ENCODE measurements around the gene TBC1D21. TPM values are rescaled to one million over a fixed set of nuclear protein-coding genes. Genes with fewer than 3 reads are reported as not detected.

Gene TBC1D21
- total RNA-seq, 1 donor = not detected

DNA sequence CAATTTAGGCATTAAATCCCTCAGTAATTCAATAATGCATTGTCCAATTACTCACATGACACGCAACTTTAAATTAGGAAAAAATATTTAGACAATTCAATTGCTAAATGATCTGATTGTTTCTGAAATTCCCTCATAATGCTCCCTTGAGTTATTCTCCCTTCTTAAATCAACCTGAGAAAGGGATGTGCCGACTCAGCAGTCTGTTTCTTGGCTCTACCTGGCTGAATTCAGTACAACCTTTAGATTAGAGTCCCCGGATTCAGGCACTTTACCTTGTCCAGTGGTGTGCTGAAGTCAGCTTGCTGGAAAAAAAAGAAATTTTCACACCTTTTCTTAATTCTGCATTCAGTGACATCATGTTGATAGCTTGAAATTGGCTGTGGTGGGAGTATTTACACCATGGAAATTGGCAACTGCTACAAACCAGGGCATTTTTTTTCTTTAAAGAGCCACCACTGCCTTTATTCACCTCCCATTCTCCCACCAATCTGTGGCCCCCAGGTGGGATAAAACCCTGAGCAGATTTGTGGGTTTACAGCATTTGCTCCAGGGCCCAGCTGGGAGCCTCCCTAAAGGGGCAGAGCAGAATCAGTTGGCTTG is 32.0 kb downstream of the TBC1D21 start:
- DNase-seq (ENCODE audit: low read depth in 2 of 3, low spot score in 2 of 3) = no peak

DNA sequence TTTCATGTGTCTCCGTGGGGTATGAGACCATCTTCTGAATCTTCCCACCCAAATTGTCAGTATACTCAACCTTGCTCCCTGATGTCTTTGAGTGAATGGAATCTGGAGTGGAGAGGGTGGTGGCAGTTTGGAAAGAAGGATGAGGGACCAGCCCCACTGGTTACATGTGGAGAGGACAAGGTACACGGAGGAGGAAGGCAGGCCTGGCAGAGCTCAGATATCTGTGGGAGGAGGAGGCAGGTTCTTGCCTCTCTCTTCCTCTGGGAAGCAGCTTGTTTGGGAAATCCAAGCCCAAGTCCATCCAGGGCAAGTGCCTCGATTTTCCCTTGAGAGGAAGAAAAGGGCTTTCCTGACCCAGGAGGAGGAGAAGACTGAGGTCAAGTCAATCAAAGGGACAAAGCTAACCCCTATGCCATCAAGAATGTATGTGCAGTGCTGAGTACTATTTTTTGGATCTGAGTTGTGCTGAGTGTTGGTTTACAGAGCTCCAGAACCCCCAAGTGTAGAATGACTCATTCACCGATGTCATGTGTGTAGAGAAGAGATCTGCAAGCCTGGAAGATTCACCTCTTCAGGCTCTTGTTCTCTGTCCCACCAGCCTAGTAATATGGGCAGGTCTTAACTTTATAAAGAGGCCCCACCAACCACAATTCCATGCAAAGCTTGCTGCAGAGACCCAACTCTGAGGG is 33.1 kb downstream of the TBC1D21 start:
- peak in 1 of 3 donors; percentile 16 for DNase-seq (ENCODE audit: low read depth in 2 of 3, low spot score in 2 of 3)

DNA sequence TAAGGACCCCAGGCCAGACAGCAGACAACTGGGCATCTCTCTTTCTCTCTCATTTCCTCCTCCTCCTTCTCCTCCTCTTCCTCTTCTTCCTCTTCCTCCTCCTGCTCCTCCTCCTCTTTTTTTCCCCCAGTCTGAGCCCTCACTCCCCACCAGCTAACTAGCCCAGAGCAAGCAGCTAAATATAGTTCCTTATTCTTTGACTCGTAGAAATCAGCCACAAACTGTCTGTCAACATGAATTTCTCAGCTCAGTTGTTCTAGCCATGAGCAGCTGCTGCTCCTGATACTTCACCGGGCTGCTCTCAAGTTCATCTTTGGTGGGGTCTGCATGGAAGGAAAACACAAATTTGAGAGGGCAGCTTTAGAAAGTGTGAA is 33.7 kb downstream of the TBC1D21 start:
- peak in 1 of 3 donors; percentile 67 for DNase-seq (ENCODE audit: low read depth in 2 of 3, low spot score in 2 of 3)

DNA sequence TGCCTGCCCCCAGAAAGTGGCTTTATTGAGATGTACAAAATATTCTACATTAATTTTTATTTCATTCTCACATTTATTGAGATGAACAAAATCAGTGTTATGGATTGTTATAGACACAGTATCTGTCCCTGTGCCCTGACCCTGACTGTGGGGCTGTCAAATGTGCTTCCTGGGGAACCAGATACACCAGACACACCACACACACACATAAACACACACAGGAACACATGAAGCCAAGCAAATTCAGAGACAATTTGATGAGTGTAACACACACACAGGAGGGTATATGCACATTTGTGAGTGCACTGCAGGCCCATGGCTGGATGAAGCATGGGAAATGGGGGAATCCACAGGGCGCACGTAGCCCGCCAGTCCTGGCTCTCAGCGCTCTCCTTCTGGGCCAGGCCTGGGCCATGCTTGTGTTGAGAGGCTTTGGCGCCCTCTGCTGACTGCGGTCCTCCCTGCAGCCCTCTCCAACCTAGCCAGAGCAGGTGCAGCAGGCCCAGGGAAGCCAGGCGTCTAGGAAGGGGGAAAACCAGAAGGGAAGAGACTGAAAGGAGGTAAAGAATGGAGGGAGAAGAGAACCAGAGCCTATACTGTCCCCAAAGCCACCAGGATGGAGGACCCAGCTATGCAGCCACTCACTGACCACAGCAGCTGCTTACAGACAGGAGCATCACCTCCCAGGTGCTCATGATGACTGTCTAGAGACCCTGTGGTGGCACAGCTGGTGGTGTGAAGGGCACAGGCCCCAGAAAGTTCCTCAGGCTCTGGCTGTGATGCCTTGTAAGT is 34.9 kb downstream of the TBC1D21 start:
- peak; percentile 36 to 82 (median 70) for DNase-seq (ENCODE audit: low read depth in 2 of 3, low spot score in 2 of 3)

DNA sequence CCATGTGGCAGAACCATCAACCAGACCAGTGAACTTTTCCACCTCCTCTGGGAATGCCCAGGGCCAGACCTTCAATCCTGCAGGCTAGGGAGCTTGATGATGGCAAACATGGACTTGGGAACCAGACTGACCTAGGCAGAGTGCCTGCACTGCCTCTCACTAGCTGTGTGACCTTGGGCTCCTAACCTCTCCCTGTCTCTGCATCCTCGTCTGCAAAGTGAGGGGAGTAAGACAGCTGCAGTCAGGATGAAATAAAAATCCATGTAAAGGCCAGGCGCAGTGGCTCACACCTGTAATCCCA is 35.4 kb downstream of the TBC1D21 start:
- DNase-seq (ENCODE audit: low read depth in 2 of 3, low spot score in 2 of 3) = no peak

DNA sequence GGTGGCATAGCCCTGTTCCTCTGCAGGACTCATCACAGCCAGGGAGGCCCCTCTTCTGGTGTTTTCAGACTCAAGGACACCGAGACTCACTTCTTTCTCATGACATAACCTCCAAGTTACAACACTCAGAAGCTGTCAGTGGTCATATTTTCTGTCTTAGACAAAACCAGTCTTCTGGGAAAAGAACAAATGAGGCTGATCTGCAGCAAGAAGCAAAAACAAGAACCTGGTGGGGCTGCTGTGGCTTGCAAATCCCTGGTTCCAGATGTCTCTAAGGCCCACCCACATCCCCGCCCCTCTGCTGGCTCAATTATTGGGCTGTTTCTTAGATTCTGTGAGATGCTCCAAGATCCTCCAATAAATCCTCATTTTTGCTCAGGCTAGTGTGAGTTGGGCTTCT is 36.3 kb downstream of the TBC1D21 start:
- DNase-seq (ENCODE audit: low read depth in 2 of 3, low spot score in 2 of 3) = no peak

DNA sequence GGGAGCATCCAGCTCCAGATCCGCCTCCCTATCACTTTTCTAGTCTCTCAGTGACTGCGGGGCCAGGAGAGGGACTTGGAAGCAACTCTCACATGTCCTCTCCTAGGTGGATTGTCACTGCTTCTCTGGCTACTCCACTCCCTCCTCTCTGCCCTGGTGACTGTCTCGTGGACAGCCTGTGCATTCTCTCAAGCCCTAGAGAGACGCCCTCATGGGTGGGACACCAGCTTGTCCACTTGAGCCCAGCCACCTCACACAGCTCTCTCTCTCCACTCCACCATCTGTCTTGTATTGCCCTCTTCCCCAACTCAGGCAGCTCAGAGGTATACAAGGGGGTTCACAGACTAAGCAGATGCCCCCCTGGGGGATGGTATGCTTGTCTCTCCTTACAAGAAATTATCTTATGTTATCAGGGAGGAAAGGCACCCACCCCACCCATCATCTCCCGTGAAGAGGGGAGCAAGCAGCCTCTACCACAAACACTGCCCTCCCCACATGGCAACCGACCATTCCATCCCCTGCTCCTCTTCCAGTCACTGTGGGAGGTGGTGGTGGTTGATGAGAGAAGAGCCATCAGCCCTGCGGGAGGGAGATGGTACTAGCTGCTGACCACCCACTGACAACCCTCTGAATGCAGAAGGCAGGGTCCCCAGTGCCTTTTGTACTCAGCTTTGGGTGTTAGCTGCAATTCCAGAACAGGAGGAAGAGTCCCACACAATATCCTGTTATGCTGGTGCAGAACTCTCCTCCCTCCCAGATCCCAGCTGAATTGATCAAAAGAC is 37.3 kb downstream of the TBC1D21 start:
- DNase-seq (ENCODE audit: low read depth in 2 of 3, low spot score in 2 of 3) = no peak

DNA sequence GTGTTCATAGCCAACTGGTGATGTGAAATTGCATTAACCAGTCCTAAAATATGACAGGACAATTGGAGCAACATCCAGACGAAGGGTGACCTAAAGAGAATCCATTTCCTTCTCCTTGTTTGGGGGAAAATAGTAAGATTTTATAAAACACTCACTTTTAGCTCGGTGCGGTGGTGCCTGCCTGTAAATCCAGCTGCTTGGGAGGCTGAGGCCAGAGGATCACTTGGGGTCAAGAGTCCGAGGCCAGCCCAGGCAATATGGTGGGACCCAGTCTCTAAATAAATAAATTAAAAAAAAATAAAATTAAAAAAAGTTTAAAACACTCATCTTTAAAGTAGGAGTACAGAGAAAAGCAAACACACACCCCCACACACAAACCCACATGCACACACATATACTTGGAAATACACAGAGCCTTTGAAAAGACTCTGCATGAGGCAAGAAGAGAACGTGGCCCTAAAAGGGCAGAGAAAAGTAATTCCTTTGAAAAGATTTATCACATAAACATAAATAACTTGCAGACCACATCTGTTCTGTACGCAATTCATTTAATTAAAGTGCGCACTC is 38.7 kb downstream of the TBC1D21 start:
- DNase-seq (ENCODE audit: low read depth in 2 of 3, low spot score in 2 of 3) = no peak

DNA sequence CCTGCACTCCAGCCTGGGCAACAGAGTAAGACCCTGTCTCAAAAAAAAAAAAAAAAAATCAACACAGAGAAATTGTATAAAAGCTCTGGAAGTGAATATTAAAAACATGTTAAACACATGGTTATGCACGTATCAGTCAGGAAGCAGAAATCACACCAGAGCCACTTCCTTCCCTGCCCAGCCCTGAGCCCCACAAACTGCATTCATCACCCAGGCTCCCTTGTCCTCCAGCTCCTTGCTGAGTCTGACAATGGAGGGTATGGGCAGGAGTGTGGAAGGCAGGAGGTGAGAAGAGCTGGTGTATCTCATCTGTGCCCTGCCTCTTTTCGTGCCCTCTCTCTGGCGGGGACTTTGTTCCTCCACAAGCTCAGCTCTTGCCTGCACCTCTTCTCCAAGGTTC is 40.8 kb downstream of the TBC1D21 start:
- peak in 2 of 3 donors; percentile 72 to 84 for DNase-seq (ENCODE audit: low read depth in 2 of 3, low spot score in 2 of 3)

DNA sequence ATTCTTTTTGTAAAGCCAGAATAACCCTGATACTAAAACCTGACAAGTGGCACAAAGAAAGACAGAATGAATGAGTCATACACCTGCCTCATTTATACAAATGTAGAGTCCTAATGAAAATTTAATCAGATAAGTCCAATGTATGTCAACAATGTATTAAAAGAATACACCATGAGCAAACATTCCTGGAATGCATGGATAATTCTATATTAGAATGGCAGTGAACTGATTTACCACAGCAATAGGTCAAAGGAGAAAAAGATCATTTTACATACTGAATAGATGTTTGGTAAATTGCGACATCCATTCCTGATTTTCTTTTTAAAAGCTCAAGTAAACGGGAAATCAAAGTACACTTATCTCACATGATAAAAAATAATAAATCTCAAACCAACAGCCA is 41.7 kb downstream of the TBC1D21 start:
- no peak for DNase-seq (ENCODE audit: low read depth in 2 of 3, low spot score in 2 of 3)

DNA sequence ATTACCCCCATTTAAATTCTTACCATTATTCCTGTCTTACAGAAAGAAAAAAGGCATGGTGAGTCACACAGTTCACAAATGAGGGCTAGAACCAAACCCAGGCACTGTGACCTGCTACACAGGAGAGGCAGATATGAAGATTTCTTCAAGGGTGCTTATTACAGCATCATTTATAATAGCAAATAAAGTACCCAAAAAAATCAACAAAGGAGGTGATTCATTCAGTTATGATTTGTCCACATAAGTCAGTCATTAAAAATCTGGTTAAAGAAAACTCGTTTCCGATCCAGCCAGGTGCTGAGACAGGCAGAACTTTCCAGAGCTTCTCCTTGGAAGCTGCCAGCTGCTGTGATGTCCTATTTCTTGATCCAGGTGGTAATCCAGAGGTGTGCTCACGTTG is 45.4 kb downstream of the TBC1D21 start:
- no peak for DNase-seq (ENCODE audit: low read depth in 2 of 3, low spot score in 2 of 3)

DNA sequence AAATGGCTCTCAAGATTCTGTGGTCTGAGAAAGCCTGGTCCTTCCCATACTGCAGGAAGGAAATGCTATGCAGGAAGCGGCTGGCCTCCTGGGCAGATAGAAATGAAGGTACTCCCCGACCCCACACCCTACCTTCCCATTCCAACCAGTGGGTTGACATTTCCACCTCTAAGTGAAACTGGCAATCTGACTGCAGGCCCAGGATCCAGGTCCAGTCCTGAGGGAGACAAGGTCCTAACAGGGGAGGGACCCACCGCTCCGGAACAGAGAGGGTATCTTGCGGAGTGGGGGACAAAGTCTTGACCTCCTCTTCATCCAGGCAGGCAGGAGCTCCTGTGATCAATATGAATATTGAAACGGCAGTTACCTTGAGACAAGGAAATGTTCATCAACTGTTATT is 46.3 kb downstream of the TBC1D21 start:
- no peak for DNase-seq (ENCODE audit: low read depth in 2 of 3, low spot score in 2 of 3)

DNA sequence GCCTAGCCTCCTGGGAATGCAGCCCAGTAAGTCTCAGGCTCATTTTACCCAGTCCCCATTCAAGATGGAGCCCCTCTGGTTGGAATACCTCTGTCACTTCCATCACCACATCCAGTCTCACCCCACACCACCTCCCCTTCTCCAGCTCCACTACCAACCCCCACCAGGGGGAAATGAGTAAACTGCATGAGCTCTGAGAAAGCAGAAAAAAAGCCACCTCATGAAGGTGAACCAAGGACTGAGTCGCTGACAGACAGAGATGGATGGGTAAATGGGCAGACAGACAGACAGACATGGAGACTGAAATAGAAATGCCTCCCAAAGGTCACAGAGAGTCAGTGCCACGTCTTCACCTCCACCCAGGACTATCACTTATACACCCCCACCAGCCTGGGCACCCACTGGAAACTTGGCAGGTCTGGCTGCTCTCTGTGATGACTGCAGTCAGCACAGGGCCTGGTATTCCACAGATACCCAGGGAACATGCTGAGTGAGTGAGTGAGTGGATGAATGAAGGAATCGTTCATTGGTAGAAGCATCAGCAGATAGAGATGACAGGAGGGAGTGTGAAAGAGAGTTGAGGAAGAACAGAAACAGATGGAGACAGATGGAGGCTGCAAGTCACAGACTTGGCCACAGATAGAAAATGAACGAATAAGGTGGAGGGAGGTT is 48.0 kb downstream of the TBC1D21 start:
- DNase-seq (ENCODE audit: low read depth in 2 of 3, low spot score in 2 of 3) = no peak

DNA sequence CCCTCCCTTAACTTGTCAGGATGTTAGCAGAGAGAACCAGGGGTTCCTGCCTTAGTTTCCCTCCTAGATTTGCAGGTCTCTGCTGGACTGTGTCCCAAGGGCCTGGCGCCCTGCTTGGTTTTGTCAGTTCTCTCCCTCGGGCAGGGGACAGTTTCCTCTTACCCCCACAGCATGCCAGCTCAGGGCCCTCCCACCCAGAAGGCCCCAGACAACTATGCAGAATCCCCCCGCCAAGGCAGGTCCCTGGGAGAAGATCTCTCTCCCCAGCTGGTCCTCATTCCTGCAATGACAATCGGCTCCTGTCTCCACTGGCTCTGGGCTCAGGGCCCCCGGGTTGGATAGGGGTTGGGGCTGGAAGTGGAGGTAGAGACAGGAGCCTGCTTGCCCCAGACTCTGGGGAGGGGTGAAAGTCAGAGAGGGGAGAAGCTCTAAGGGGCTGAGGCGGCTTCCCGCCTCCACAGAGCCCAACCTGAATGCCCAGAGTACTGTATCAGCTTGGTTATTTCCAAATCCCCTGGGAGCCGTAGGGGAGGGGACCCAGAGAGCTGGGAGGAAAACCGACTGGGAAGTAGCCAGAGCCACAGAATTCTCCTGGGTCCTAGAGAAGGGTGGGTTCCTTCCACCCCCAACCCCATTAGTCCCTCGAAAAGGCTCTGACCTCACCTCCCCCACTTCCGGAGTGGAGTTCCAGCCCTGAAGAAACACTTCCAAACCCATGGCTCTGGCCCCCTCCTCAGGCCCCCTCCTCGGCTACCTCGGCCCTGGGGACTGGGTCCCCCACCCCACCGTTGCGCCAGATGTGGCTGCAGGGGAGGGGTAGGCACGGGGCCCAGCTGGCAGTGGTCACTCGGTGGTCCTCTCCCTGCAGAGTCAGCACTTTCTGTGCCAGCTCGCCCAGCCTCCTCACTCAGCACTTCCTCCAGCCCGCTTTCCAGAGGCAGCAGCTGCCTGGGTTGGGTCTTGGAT is 49.1 kb downstream of the TBC1D21 start:
- DNase-seq (ENCODE audit: low read depth in 2 of 3, low spot score in 2 of 3) = no peak

DNA sequence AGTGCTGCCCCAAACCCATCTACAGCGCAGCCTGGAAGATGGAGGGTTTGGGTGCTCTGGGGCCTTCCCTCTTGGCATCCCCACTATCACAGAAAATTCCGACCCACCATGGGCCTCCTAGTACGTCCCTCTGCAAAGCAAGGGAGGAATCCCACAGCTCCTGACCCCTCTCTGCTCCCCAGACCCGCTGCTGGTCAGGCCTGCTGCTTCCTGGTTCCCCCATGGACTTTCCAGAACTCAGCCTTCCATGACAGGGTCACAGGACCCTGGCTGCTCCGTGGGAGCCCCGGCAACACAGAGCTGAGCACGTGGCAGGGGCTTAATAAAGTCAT is 49.8 kb downstream of the TBC1D21 start:
- no peak for DNase-seq (ENCODE audit: low read depth in 2 of 3, low spot score in 2 of 3)

DNA sequence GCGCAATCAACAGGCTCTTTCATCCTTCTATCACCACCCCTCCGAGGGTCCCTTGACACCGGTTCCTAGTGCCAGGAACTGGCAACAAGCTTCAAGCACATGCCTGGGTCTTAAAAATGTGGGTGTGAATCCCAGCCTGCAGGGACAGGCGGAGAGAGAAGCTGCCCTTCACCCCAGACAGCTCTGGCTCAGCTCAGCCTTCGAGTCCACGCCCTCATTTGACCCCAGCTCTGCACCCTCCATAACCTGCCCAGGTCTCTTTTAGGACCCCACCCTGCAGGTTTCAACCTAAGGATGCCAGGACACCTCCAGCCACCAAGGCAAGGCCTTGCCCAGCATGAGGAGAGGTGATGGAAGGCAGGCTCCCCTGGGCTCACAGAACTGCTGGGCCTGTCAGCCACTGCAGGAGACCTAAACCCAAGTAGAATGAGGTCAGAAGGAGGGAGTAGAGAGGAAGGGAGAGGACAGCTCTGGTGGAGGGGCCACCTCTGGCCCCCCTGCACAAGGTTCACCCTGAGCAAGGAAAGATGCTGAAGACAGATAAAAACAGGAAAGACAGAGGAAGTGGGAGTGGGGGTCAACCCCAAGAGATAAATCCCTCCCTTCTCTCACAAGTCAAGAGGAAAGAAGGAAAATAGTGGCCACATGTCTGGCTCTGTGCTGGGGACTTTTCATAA is 50.3 kb downstream of the TBC1D21 start:
- no peak for DNase-seq (ENCODE audit: low read depth in 2 of 3, low spot score in 2 of 3)

DNA sequence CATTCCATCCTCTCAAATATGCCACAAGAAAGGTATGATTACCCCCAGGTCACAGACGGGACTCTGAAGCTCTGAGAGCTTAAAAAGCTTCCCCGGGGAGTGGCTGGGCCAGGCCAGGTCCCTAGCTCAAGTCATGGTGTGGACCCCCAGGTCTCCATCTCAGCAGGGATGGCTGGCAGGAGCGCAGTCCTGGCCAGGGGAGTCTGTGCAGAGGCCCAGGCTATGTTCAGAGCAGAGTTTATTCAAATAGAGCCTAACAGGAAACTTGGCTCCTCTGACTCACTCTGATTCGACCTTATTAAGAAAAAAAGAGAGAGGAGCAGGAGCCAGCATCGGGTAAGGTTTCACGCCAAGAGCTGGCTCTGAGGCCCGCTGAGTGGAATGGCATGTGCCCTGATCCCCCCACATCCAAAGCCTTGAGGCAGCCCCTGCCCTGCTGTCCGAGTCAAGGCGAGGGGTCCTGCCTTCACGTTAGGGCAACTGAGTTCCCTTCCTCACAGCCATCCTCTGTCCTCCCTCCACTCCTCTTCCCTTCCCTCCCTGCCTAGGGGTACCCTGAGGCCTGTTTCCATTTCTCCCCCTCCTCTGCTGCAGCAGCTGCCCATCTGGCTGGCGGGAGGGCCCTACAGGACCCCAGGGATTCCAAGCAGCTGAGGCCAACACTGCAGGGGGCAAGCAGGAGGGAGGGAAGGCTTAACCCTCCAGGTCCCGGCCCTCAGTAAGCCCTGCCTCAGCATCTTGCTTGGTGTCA is 51.0 kb downstream of the TBC1D21 start:
- peak in 2 of 3 donors; percentile 59 to 64 for DNase-seq (ENCODE audit: low read depth in 2 of 3, low spot score in 2 of 3)

DNA sequence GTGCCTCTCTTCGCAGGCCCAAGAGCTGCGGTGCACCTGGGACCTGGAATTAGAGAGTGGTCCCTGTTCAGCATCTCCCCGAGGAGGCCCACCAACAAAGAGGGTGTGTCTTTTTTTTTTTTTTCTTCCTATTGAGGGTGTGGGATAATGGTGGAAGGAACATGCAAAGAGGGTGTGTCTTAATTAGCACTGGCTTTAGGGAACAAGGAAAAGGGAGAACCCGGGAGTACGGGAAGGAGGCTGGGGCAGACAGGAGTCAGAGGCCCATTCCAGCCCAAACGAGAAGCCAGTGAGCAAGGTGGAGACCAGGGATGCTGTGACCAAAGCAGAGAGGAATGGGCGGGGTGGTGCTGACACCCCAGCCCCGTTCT is 52.5 kb downstream of the TBC1D21 start:
- no peak for DNase-seq (ENCODE audit: low read depth in 2 of 3, low spot score in 2 of 3)

Measured in hematopoietic multipotent progenitor cell (in vitro differentiated cells).